HepG2 (cell line): ENCODE measurements around the gene LEPR. TPM values are rescaled to one million over a fixed set of nuclear protein-coding genes. Genes with fewer than 3 reads are reported as not detected.

Source experiments
- GABPA ChIP-seq, 2 experiments: IDR thresholded peaks; 2 replicates each; pipeline ENCODE4 v1.6.1; 2011 to 2016; ENCODE audit warnings: low read depth in 2 of 2, low read length in 1 of 2, missing biosample characterization in 1 of 2, missing genetic modification characterization in 1 of 2
- GATAD2A ChIP-seq: IDR thresholded peaks from 2 replicates; pipeline ENCODE4 v1.6.1; 2016
- IRX3 ChIP-seq: sonication (generic); formaldehyde crosslinking; IDR thresholded peaks from 2 replicates; pipeline ENCODE4 v1.8.1; 2023; ENCODE audit warnings: mild to moderate bottlenecking, low read depth, missing genetic modification reagents, borderline replicate concordance
- SP4 ChIP-seq: sonication (generic); formaldehyde crosslinking; IDR thresholded peaks from 2 replicates; pipeline ENCODE4 v1.8.1; 2023; ENCODE audit warnings: mild to moderate bottlenecking, missing genetic modification reagents
- SRY ChIP-seq: sonication (generic); formaldehyde crosslinking; IDR thresholded peaks from 2 replicates; pipeline ENCODE4 v1.8.0; 2022; ENCODE audit warnings: mild to moderate bottlenecking, missing genetic modification reagents
- U2AF2 ChIP-seq: fragments of 200-400 bp; formaldehyde crosslinking; IDR thresholded peaks from 2 replicates; pipeline ENCODE4 v1.6.1; 2017; ENCODE audit warnings: low read depth, mild to moderate bottlenecking, low read length
- XRCC5 ChIP-seq: fragments of 200-400 bp; formaldehyde crosslinking; optimal IDR thresholded peaks from 2 replicates; pipeline ENCODE3; 2017; ENCODE audit warnings: mild to moderate bottlenecking, low read length
- ZNF503 ChIP-seq: sonication (generic); formaldehyde crosslinking; IDR thresholded peaks from 2 replicates; pipeline ENCODE4 v1.4.0; 2020; ENCODE audit warnings: missing genetic modification reagents
- ZNF512 ChIP-seq: sonication (generic); formaldehyde crosslinking; IDR thresholded peaks from 2 replicates; pipeline ENCODE4 v1.4.0; 2020; ENCODE audit warnings: mild to moderate bottlenecking, missing genetic modification reagents
- polyA plus RNA-seq, 8 experiments: library from polyadenylated mRNA; depleted of rRNA in 3 of 8; stranded (reverse) in 7 of 8; unstranded in 1 of 8; fragments of >200 nt; fragmentation: Illumina TruSeq in 4 of 8; extraction: Trizol in 4 of 8; gene quantifications; 2 replicates each; pipeline versions ENCODE4 v1.2.1 to v1.2.3, GENCODE V29; 2011 to 2016; ENCODE audit warnings: low read depth in 4 of 8, missing spikeins in 1 of 8, mixed read lengths in 1 of 8; ENCODE audit not compliant: insufficient read depth in 1 of 8
- total RNA-seq, 5 experiments: library from RNA; depleted of rRNA; stranded (reverse); fragments of >200 nt; fragmentation: Illumina TruSeq; extraction: Trizol; gene quantifications; 2 replicates each; pipeline ENCODE4 v1.2.3, GENCODE V29; 2016; ENCODE audit warnings: low read depth in 1 of 5
- TF ChIP-seq, protein P1 (sequence below): IDR thresholded peaks from 2 replicates; pipeline ENCODE4 v1.6.1; 2016; ENCODE audit warnings: low read depth
- TF ChIP-seq, protein P2 (sequence below): sonication (generic); formaldehyde crosslinking; IDR thresholded peaks from 2 replicates; pipeline ENCODE4 v1.5.1; 2020; ENCODE audit warnings: mild to moderate bottlenecking, missing genetic modification reagents

The LEPR gene
- total and polyA plus RNA-seq, 2 of the 13 experiments (the other 11 are each of a cell fraction or from before 2014, with no cell fraction given), result 0.60 to 1.7 TPM

- TF ChIP-seq ZNF512 (CRISPR knock-in tag) (0 out of 2 replicates have a peak, but pooled peaks have one; percentile 25), GATAD2A (CRISPR knock-in tag) (0 out of 2 replicates have a peak, but pooled peaks have one; percentile 25), SRY (CRISPR knock-in tag) (no peak), SP4 (CRISPR knock-in tag) (no peak), U2AF2 (no peak), XRCC5 (no peak), GABPA (IDR thresholded peaks at IDR 0.05; ENCODE audit: low read depth, low read length) (no peak), GABPA (CRISPR knock-in tag; IDR thresholded peaks at IDR 0.05; ENCODE audit: low read depth) (no peak), ZNF503 (CRISPR knock-in tag) (no peak), IRX3 (CRISPR knock-in tag) (no peak)
- TF ChIP-seq, protein P1, sequence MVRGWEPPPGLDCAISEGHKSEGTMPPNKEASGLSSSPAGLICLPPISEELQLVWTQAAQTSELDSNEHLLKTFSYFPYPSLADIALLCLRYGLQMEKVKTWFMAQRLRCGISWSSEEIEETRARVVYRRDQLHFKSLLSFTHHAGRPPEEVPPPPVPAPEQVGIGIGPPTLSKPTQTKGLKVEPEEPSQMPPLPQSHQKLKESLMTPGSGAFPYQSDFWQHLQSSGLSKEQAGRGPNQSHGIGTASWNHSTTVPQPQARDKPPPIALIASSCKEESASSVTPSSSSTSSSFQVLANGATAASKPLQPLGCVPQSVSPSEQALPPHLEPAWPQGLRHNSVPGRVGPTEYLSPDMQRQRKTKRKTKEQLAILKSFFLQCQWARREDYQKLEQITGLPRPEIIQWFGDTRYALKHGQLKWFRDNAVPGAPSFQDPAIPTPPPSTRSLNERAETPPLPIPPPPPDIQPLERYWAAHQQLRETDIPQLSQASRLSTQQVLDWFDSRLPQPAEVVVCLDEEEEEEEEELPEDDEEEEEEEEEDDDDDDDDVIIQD (CRISPR knock-in tag), result no peak
- TF ChIP-seq, protein P2, sequence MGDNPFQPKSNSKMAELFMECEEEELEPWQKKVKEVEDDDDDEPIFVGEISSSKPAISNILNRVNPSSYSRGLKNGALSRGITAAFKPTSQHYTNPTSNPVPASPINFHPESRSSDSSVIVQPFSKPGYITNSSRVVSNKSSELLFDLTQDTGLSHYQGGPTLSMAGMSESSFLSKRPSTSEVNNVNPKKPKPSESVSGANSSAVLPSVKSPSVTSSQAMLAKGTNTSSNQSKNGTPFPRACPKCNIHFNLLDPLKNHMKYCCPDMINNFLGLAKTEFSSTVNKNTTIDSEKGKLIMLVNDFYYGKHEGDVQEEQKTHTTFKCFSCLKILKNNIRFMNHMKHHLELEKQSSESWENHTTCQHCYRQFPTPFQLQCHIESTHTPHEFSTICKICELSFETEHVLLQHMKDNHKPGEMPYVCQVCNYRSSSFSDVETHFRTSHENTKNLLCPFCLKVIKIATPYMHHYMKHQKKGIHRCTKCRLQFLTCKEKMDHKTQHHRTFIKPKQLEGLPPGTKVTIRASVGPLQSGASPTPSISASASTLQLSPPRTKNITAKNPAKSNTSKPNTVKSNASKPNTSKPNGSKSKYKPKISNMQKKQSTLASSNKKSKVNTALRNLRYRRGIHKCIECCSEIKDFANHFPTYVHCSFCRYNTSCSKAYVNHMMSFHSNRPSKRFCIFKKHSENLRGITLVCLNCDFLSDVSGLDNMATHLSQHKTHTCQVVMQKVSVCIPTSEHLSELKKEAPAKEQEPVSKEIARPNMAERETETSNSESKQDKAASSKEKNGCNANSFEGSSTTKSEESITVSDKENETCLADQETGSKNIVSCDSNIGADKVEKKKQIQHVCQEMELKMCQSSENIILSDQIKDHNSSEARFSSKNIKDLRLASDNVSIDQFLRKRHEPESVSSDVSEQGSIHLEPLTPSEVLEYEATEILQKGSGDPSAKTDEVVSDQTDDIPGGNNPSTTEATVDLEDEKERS (CRISPR knock-in tag), result no peak
These were observed 48.8 kb downstream of the LEPR start (continued) for GRCh38 chr1:65469126-65469888.
